SK-N-SH treated with all-trans-retinoic acid at 6 μM for 48 hours (cell line): Measurements from ENCODE around the gene IGFBP7.

Experiments
- ARNTL ChIP-seq: fragments of 450-650 bp; formaldehyde crosslinking; IDR thresholded peaks from 2 replicates; pipeline ENCODE4 v1.5.0; 2020; ENCODE audit warnings: low read depth, mild to moderate bottlenecking, moderate library complexity, borderline replicate concordance
- BACH2 ChIP-seq: fragments of 250-450 bp; sonication (Bioruptor Pico); IDR thresholded peaks from 2 replicates; pipeline ENCODE4 v1.9.0; 2021; ENCODE audit warnings: mild to moderate bottlenecking, borderline replicate concordance
- CSRNP3 ChIP-seq: fragments of 250-450 bp; sonication (Bioruptor Pico); IDR thresholded peaks from 2 replicates; pipeline ENCODE4 v1.5.1; 2021; ENCODE audit warnings: mild to moderate bottlenecking, moderate library complexity
- ESRRG ChIP-seq: fragments of 250-450 bp; sonication (Bioruptor Pico); IDR thresholded peaks from 2 replicates; pipeline ENCODE4 v1.6.1; 2021; ENCODE audit warnings: mild to moderate bottlenecking
- OSR1 ChIP-seq: fragments of 250-450 bp; sonication (Bioruptor Pico); IDR thresholded peaks from 2 replicates; pipeline ENCODE4 v1.8.0; 2022; ENCODE audit warnings: moderate library complexity, mild to moderate bottlenecking, inconsistent platforms
- PATZ1 ChIP-seq: fragments of 250-450 bp; sonication (Bioruptor Pico); IDR thresholded peaks from 2 replicates; pipeline ENCODE4 v1.8.0; 2020; ENCODE audit warnings: mild to moderate bottlenecking, moderate library complexity, borderline replicate concordance
- PPARA ChIP-seq: fragments of 250-450 bp; sonication (Bioruptor Pico); IDR thresholded peaks from 2 replicates; pipeline ENCODE4 v1.5.0; 2020; ENCODE audit warnings: mild to moderate bottlenecking, borderline replicate concordance
- RARB ChIP-seq: fragments of 250-450 bp; sonication (Bioruptor Pico); IDR thresholded peaks from 2 replicates; pipeline ENCODE4 v1.8.0; 2021; ENCODE audit warnings: mild to moderate bottlenecking, moderate library complexity
- TSHZ2 ChIP-seq: fragments of 250-450 bp; sonication (Bioruptor Pico); IDR thresholded peaks from 2 replicates; pipeline ENCODE4 v1.5.0; 2020; ENCODE audit warnings: mild to moderate bottlenecking, moderate library complexity
- ZFP3 ChIP-seq: fragments of 250-450 bp; sonication (Bioruptor Pico); IDR thresholded peaks from 2 replicates; pipeline ENCODE4 v1.5.0; 2020; ENCODE audit warnings: mild to moderate bottlenecking, moderate library complexity
- ZFP30 ChIP-seq: fragments of 450-650 bp; formaldehyde crosslinking; IDR thresholded peaks from 2 replicates; pipeline ENCODE4 v1.5.0; 2022; ENCODE audit warnings: mild to moderate bottlenecking, moderate library complexity
- ZNF70 ChIP-seq: fragments of 450-650 bp; formaldehyde crosslinking; IDR thresholded peaks from 2 replicates; pipeline ENCODE4 v1.5.0; 2020; ENCODE audit warnings: mild to moderate bottlenecking, moderate library complexity
- ZNF8 ChIP-seq: fragments of 450-650 bp; formaldehyde crosslinking; IDR thresholded peaks from 2 replicates; pipeline ENCODE4 v1.5.0; 2020; ENCODE audit warnings: mild to moderate bottlenecking, moderate library complexity

- TF ChIP-seq ZFP3 (CRISPR knock-in tag) (no peak), ESRRG (CRISPR knock-in tag) (no peak), TSHZ2 (no peak), CSRNP3 (CRISPR knock-in tag) (no peak), ZFP30 (CRISPR knock-in tag) (no peak), ARNTL (CRISPR knock-in tag) (no peak), ZNF8 (CRISPR knock-in tag) (no peak), BACH2 (CRISPR knock-in tag) (no peak), RARB (CRISPR knock-in tag) (no peak), OSR1 (no peak), ZNF70 (CRISPR knock-in tag) (no peak), PATZ1 (CRISPR knock-in tag) (no peak), PPARA (CRISPR knock-in tag) (no peak)
These were observed 75.7 kb downstream of the IGFBP7 start for GRCh38 chr4:57034520-57034919.
